HPDE6-E6E7 (cell line): ENCODE measurements around the gene ATF6.

Experiments
- DNase-seq: peaks from one replicate; pipeline ENCODE4 v3.0.0; 2011; ENCODE audit warnings: missing footprints; ENCODE audit errors: extremely low spot score

ATF6 gene

GRCh38 chr1:161940866-161941591 is 174.9 kb downstream of the ATF6 start:
- no peak for DNase-seq

DNA sequence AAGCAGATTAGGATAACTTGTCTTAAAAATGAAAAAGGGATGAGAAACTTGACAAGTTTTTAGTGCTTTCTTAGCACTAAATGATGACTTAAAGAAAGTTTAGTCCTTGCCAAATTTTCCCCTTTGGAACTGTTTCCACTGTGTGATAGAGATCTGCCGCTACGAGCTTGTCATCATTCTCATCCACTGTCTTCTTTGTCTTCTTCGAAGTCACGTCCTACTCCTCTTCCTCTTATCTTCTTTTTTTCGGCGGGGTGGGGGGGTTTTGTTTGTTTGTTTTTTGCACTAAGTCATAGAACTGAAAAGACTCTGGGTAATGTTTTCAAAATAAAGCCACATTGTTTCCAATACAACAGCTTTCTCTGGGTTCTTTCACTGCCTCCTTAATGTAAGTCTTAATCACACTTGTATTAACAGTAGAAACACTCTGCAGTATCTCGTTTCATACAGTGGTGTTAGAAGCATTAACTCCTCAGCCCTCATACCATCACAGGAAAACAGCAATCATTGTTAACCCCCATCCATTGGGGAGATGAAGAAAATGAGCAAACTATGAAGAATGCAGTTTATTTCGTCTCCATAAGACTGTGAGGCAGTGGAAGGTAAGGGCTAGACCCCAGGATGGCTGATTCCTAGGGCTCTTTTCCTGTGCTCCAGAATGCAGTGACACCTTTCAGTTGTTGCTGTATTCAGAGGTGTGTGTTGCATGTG is 175.8 kb downstream of the ATF6 start:
- no peak for DNase-seq

GRCh38 chr1:161943737-161944136 is 177.6 kb downstream of the ATF6 start:
- DNase-seq = no peak

DNA sequence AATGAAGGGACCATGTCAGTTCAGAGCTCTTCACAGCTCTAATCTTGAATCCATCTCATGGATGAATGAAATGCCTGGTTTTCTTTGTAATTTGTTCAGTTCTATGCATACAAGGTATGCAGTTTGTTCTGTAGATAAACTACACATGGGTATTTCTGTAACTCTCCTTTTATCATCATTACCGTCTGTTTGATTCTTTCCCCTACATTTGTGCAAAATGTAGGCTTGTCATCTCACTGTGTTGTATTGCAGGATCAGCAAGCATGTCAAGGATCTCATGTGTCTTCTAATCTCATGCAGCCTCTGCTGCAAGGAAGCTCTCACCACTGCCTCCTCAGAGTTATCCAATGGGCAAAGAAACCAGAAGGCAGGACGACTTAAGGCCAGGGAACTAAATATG is 178.3 kb downstream of the ATF6 start:
- no peak for DNase-seq

- DNase-seq = no peak
Measured at GRCh38 chr1:161945306-161946060, 179.4 kb downstream of the ATF6 start.

- no peak for DNase-seq
Measured at GRCh38 chr1:161946071-161946987, 180.2 kb downstream of the ATF6 start.

- no peak for DNase-seq
Measured at GRCh38 chr1:161948435-161948834, 182.3 kb downstream of the ATF6 start.

DNA sequence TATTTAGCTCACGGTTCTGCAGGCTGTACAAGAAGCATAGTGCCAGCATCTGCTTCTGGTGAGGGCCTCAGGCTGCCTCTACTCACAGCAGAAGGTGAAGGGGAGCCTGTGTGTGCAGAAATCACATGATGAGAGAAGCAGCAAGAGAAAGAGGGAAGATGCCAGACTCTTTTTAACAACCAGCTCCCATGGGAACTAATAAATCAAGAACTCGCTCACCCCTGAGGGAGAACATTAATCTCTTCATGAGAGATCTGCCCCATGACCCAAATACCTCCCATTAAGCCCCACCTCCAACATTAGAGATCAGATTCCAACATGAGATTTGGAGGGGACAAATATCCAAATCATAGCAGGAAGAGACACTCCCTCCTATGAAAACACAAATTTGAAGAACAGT is 183.4 kb downstream of the ATF6 start:
- DNase-seq = no peak

GRCh38 chr1:161950377-161950776 is 184.3 kb downstream of the ATF6 start:
- DNase-seq = no peak

DNA sequence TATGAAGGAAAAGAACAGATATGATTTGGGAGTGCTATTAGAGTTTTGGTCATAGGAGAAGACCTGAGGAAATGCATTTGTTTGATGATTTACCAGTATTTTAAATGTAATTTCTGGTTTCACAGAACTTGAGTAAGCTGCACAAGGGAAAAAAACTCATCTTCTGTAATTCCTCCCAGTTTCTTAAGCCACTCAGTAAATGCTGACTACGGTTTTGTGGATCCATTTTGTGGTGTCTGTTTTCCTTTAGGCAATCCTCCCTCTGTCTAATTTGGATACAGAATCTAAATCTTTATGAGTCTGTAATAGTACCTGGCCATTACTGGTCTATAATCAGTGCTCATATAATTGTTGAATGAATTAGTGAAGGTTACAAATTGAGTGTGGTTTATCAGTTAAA is 185.5 kb downstream of the ATF6 start:
- no peak for DNase-seq

DNA sequence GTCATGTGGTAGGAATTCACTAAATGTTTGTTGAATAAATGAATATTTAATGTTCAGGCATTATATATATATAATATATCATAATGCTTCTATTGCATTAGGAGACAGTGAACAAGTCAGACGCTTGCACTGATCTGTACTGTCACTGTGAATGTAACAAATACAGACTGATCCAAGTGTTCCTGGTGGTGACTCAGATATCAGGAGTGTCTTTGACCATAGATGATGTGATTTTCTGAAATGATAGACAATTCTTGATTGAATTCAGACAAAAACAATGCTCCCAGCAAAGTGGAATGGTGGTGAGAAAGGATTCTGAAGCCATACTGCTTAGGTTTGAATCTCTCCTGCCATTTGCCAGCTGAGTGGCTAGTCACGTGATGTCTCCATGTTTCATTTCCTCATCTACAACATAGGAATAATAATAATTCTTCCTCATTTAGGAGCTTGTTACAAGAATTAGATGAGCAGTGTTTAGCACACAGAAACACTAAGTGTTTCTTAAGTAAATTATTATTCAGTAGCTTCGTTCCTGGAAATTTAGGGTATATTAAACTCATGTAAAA is 186.6 kb downstream of the ATF6 start:
- DNase-seq = no peak

DNA sequence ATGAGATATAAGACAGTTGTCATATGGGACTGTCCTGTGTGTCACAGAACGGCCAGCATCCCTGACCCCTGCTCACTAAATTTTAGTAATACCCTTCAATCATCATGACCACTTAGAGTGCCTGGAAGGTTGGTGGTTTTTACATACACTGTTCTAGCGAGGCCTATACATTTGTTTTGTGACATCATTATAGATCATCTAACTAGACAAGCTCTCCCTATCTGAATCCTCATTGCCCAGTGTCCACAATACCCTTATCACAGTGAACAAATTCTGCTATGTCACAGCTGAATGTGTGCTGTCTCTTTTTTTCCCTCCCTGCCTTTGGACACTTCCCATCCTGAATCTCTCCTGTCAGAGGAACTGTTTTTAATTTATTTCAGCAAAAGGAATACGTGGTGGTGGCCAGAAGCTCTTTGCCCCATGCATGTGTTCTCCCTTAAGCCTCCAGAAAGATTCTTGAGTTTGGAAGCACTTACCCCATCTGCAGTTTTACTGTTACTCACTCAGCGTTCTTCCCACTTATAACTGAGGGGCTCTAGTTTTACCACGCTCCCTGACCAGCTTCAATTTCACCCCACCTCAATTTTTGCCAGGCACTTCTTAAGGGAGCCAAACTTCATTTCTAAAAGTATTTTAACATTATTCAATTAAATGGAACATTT is 187.3 kb downstream of the ATF6 start:
- no peak for DNase-seq

GRCh38 chr1:161954050-161954449 is 187.9 kb downstream of the ATF6 start:
- DNase-seq = no peak

DNA sequence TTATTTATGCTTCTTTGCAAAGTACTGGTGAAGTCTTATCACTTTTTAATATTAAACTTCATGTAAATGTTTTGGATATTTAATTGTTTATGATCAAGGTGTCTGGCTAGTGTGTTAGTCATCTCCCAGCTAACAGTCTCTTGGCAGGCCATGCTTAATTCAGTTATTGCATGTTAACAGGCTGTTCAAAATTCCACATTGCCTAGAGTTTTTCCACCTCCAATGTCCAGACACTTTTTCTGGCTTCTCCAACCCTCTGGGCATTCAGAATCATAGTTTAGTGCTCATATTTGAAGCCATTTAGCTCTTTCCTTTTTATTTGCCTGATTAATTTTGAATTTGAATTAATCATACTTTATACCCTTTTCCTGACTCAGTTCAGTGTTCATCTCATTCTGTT is 188.3 kb downstream of the ATF6 start:
- no peak for DNase-seq

DNA sequence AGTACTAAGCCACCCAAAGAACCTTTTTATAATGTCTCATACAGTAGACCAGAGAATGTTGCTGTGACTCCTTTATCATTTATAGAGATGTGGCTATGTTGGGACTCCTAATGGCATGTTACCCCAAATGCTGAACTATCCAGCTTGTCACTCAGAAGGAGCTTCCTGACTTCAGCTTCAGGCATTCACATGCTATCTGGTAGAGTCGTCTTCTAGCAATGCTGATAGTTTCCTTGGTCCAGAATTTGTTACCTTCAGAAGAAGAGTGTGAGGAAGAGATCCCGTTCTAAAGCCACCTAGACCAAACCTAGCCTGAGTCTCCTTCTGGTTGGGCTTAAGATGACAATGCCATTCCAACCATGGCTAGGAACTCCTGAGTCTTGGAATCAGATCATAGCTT is 189.5 kb downstream of the ATF6 start:
- DNase-seq = no peak

- no peak for DNase-seq
Measured at GRCh38 chr1:161956097-161956496, 190.0 kb downstream of the ATF6 start.

DNA sequence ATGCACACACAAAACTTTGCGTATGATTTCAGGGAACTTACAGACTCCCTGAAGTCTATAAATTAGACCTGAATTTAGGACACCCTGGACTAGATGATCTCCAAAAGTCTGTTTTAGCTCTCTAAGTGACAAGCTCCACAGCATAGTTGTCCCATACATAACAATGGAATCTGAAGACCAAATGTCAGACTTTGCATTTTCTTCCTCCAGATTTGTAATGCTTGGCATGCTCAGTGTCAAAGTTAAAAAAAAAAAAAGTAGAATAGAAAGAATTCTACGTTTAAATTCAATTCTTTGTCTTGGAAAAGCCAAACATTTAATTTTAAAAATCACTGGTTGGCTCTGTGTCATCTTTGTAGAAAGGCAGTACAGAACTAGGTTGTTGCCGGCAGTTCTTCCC is 190.8 kb downstream of the ATF6 start:
- no peak for DNase-seq

GRCh38 chr1:161958425-161958824 is 192.3 kb downstream of the ATF6 start:
- no peak for DNase-seq

- DNase-seq = peak; percentile 28
Measured at GRCh38 chr1:161962091-161962887, 196.2 kb downstream of the ATF6 start.

DNA sequence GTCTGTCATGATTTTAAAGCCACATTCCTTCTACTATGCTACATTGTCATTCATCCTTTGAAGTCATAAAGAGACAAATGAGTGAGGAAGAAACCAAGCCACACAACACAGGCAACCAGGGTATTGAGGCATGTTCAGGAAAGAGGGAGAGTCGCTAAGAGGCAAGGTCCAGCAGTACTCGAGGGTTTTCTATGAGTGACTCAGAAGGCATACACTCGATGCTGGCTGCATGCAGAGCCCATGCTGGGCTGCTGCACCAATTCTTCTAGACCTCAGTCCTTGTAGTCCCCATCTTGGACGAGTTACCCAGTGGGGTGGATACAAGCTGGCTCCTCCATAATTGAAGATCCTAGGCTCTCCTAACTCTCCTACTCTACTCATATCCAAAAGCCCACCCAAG is 199.9 kb downstream of the ATF6 start:
- no peak for DNase-seq
